Measurements from ENCODE around the gene KRT1.

The KRT1 gene

DNA sequence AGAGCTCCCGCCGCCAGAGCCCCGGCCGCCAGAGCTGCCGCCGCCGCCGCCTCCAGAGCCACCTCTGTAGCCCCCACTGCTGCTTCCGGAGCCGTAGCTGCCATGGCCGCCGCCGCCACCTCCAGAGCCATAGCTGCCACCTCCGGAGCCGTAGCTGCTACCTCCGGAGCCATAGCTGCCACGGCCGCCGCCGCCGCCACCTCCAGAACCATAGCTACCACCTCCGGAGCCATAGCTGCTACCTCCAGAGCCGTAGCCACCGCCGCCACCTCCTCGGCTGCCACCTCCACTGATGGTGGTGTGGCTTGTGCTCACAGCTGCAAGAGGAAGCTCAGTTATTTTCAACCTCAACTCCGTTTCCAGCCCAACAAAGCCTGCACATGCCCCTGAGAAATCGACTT is 4.9 kb downstream of the KRT1 start:
- H3K9me3 ChIP-seq (ENCODE audit: control insufficient read depth, insufficient read depth, low read length) = no peaks in the 10 kb centered on the region
- H3K27ac ChIP-seq (ENCODE audit: low read depth, low read length) = no peak overlapping the region

DNA sequence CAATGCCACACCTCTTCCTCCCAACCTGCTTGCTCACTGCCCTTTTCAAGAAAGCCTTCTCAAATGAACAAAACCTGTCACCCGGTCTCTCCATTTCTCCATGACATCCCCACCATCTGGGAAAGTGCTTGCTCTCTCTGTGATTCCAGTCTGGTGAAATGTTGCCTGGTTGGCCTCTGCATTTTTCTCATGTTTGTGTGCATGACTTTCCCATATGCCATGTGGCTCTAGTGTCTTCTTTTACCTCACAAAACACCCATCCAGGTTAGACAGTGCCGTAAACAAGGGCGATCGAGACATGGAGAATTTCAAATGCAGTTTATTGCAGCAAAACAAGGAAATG is 5.8 kb downstream of the KRT1 start:
- no peaks in the 10 kb centered on the region for H3F3A ChIP-seq (ENCODE audit: control insufficient read depth, insufficient read depth)
- peaks cover 4% of the 10 kb centered on the region; the same call in 1 of the 2 replicates for H3K27me3 ChIP-seq (ENCODE audit: control insufficient read depth, low read length)
- no peaks in the 10 kb centered on the region for H3K9me2 ChIP-seq (replicated peaks; ENCODE audit: control insufficient read depth, low read length)
- H3K36me3 ChIP-seq (ENCODE audit: control insufficient read depth, low read length) = no peaks in the 10 kb centered on the region
- no peak overlapping the region for H3K4me2 ChIP-seq (ENCODE audit: low read length)
- no peaks in the 10 kb centered on the region for H3K4me1 ChIP-seq (ENCODE audit: control insufficient read depth, low read length)
- H3K9me3 ChIP-seq (ENCODE audit: control insufficient read depth, insufficient read depth, low read length) = no peaks in the 10 kb centered on the region
- no peak overlapping the region for H3K27ac ChIP-seq (ENCODE audit: low read depth, low read length)
- TF ChIP-seq, protein P1, sequence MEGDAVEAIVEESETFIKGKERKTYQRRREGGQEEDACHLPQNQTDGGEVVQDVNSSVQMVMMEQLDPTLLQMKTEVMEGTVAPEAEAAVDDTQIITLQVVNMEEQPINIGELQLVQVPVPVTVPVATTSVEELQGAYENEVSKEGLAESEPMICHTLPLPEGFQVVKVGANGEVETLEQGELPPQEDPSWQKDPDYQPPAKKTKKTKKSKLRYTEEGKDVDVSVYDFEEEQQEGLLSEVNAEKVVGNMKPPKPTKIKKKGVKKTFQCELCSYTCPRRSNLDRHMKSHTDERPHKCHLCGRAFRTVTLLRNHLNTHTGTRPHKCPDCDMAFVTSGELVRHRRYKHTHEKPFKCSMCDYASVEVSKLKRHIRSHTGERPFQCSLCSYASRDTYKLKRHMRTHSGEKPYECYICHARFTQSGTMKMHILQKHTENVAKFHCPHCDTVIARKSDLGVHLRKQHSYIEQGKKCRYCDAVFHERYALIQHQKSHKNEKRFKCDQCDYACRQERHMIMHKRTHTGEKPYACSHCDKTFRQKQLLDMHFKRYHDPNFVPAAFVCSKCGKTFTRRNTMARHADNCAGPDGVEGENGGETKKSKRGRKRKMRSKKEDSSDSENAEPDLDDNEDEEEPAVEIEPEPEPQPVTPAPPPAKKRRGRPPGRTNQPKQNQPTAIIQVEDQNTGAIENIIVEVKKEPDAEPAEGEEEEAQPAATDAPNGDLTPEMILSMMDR (IDR thresholded peaks at IDR 0.05; ENCODE audit: low read depth, low read length, poor library complexity, severe bottlenecking) = no peak
- no peak for TF ChIP-seq EZH2phosphoT487 (IDR thresholded peaks at IDR 0.05; ENCODE audit: borderline replicate concordance, low read length)
- no peaks in the 10 kb centered on the region for H4K20me1 ChIP-seq (ENCODE audit: control insufficient read depth, insufficient read depth, low read depth, low read length)
- no peak overlapping the region for H3K4me3 ChIP-seq (ENCODE audit: low read length)
- no peaks in the 10 kb centered on the region for H3K79me2 ChIP-seq (ENCODE audit: control insufficient read depth, low read length)

More for the DNA sequence above, 4.9 kb downstream of the KRT1 start:
- Histone ChIP-seq H3K4me1 (ENCODE audit: control insufficient read depth, low read length) (no peaks in the 10 kb centered on the region), H3K9me2 (replicated peaks; ENCODE audit: control insufficient read depth, low read length) (no peaks in the 10 kb centered on the region), H3K36me3 (ENCODE audit: control insufficient read depth, low read length) (no peaks in the 10 kb centered on the region), H3K4me3 (ENCODE audit: low read length) (no peak overlapping the region), H4K20me1 (ENCODE audit: control insufficient read depth, insufficient read depth, low read depth, low read length) (no peaks in the 10 kb centered on the region), H3K4me2 (ENCODE audit: low read length) (no peak overlapping the region), H3F3A (ENCODE audit: control insufficient read depth, insufficient read depth) (no peaks in the 10 kb centered on the region), H3K79me2 (ENCODE audit: control insufficient read depth, low read length) (no peaks in the 10 kb centered on the region), H3K27me3 (ENCODE audit: control insufficient read depth, low read length) (peaks cover 7% of the 10 kb centered on the region; the same call in 1 of the 2 replicates)
- TF ChIP-seq, protein P1 (IDR thresholded peaks at IDR 0.05; ENCODE audit: low read depth, low read length, poor library complexity, severe bottlenecking) = no peak
- no peak for TF ChIP-seq EZH2phosphoT487 (IDR thresholded peaks at IDR 0.05; ENCODE audit: borderline replicate concordance, low read length)

DNA sequence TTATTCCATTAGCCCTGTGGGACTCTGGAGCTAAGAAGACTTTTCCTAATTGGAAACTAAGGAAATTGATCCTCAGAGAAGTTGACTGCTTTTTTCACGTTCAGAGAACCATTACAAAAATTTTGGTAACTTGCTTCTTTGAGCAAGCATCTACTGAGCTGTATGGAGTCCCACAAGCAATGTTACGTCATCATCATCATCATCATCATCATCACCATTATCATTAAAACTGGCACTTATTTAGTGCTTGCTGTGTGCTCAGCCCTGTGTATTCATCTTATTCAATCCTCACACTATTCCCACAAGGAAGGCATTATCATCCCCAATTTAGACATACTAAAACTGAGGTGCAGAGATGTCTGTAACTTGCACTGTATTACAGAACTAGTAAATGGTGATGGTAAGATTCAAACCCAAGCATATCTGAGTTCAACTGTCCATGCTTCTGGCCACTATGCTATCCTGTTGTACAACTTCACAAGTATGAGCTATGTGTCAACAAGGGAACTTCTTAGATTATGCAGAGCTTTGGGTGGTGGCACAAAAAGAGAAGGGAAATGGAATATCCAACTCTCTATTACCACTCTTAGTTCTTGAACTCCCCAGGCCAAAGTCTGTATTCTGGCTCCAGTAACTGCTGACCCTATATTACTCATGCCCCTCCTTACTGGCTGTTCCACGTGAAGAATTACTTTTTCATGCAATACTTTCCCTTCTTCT is 6.3 kb downstream of the KRT1 start:
- no peaks in the 10 kb centered on the region for H3K4me1 ChIP-seq (ENCODE audit: control insufficient read depth, low read length)
- no peaks in the 10 kb centered on the region for H3K36me3 ChIP-seq (ENCODE audit: control insufficient read depth, low read length)
- H3K79me2 ChIP-seq (ENCODE audit: control insufficient read depth, low read length) = no peaks in the 10 kb centered on the region
- no peaks in the 10 kb centered on the region for H3K9me3 ChIP-seq (ENCODE audit: control insufficient read depth, insufficient read depth, low read length)
- H3K4me3 ChIP-seq (ENCODE audit: low read length) = no peak overlapping the region
- no peaks in the 10 kb centered on the region for H3K9me2 ChIP-seq (replicated peaks; ENCODE audit: control insufficient read depth, low read length)
- H3K27ac ChIP-seq (ENCODE audit: low read depth, low read length) = no peak overlapping the region
- no peaks in the 10 kb centered on the region for H4K20me1 ChIP-seq (ENCODE audit: control insufficient read depth, insufficient read depth, low read depth, low read length)
- TF ChIP-seq, protein P1 (IDR thresholded peaks at IDR 0.05; ENCODE audit: low read depth, low read length, poor library complexity, severe bottlenecking) = no peak
- no peak for TF ChIP-seq EZH2phosphoT487 (IDR thresholded peaks at IDR 0.05; ENCODE audit: borderline replicate concordance, low read length)
- H3K27me3 ChIP-seq (ENCODE audit: control insufficient read depth, low read length) = peaks cover 2% of the 10 kb centered on the region; the same call in 1 of the 2 replicates
- no peak overlapping the region for H3K4me2 ChIP-seq (ENCODE audit: low read length)
- H3F3A ChIP-seq (ENCODE audit: control insufficient read depth, insufficient read depth) = no peaks in the 10 kb centered on the region

Data from DOHH2 (cell line).